Head of caudate nucleus (tissue), 42 donors: Measurements from ENCODE around the gene KLHL35.
A peak's percentile ranks its signal among the peaks of the same experiment; 100 is the strongest.

ENCODE experiments used
- DNase-seq, 42 donors: peaks; one replicate each; pipeline versions ENCODE4 v3.0.0 to v3.0.0-alpha.2; 2020 to 2021; ENCODE audit warnings: mixed read lengths in 7 of 42
- intact Hi-C: fragments of 100-400 bp; cut with DNase I; formaldehyde crosslinking; loops from one replicate; pipeline ENCODE4 v1.15.0; 2022

Gene KLHL35

DNA sequence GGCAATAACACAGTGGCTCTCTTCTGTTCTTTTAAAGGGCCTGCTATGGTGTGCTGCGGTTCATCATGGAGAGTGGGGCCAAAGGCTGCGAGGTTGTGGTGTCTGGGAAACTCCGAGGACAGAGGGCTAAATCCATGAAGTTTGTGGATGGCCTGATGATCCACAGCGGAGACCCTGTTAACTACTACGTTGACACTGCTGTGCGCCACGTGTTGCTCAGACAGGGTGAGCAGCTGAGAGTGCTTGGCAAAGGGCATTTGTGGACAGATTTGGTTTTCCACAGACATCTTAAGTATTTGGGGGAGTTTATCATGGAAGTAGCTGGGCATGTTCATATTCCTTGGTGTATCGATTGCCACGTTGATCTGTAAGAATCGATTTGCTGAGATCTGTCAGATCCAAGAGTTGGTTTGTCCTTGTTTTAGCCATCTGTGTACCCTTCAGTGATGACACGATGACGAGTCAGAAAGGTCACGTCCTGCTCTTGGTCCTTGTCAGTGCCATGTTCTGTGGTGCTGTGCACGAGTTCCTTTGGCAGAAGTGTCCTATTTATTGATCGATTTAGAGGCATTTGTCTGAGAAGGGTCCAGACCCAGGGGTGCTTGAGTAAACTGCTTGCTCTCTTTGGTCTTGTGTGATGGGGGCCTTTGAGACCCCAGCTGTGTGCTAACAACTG lies 28.9 kb downstream of the KLHL35 start:
- no peak for DNase-seq
- intact Hi-C loops: no loop called here

DNA sequence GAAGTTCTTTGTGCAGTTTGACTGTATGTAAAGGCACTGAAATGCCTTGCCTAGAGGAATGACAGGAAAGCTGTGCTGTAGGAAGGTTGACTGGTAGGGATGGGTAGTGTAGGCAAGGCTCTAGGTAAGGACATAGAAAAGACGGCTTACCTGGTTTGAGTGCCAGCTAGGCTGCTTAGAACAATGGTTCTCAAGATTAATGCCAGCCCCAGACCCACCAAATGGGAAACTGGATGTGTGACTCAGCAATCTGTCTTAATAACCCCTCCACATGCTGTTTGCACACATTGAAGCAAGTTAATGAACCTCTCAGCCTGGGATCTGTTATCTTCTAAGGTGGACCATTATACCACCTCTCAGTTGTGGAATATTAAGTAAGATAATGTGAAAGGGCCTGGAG lies 30.0 kb downstream of the KLHL35 start:
- intact Hi-C loops: no loop called here
- DNase-seq: no peak

DNA sequence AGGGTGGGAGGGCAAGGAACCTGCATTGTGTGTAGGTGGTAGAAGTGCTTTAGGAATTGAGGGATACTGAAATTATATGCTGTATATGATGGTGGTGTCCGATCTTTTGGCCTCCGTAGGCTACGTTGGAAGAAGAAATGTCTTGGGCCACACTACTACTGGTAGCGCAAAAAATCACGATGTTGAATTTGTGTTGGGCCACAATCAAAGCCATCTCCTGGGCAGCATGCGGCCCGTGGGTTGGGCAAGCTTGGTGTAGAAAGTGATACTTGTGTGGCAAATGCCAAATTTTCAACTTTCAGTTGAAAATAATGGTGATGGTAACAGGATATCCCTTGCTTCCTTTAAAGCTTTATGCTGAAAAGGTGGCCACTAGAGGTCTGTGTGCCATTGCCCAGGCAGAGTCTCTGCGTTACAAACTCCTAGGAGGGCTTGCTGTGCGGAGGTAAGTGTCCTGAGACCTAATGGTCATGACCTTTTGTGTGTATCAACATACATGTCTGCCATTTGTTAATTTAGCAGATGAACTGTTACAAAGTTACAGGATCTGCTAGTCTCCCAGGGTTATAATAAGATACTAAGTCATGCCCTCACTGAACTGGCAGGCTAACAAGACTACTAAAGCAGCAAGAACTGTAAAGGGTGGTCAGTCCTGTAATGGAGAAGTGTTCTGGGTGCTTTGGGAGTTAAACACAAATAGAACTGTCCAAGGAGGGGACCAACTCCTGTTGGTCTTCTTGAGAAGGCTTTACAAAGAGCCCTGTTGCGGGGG lies 30.8 kb downstream of the KLHL35 start:
- intact Hi-C loops: no loop called here

GRCh38 chr11:75400146-75400865 lies 32.7 kb downstream of the KLHL35 start:
- DNase-seq: no peak
- intact Hi-C loops: no loop called here

More for the DNA sequence above, 30.8 kb downstream of the KLHL35 start:
- DNase-seq: no peak

DNA sequence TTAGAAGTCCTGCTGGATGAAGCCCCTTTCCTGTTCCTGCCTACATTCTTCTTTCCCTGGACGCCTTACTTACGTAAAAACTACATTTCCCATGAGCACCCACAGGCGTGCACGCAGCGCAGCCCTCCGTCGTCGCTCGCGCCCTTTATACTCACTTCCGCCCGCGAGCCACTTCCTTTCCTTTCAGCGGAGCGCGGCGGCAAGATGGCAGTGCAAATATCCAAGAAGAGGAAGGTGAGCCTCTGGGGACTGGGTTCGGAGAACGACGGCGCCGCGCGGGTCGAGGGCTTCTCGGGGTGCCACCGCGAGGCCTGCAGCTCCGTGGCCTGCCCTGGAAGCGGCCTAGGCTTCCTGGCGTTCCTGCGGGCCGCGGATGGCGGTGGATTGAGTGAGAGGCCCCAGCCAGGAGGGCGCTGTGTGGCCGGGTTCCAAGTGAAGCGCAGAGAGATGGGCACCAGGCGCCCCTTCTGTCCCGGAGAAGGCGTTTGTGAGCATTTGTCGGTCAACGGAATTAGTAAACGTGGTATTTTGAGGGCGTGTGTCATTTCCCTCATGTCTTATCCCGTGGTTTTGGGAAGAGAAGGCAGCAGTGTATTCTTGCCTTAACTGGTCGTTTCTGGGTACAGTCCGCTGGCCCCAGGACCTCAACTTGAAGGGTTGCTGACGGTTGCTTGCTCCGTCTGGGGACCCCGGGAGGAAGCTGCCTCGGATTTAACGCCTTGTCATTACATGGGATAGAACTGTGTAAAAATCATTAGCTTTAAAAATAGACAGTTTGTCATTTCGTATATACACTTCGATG lies 33.5 kb downstream of the KLHL35 start, which contains the start of gene RPS3:
Gene RPS3, plus strand, starts transcription at position 175 of the 802 bp plus-strand sequence. Its CDS starts 30 bp downstream, at position 205.
- peak; percentile 88 to 97 (median 94) for DNase-seq
- intact Hi-C loops: no loop called here

GRCh38 chr11:75398906-75399305 lies 34.1 kb downstream of the KLHL35 start:
- intact Hi-C loops: no loop called here

DNA sequence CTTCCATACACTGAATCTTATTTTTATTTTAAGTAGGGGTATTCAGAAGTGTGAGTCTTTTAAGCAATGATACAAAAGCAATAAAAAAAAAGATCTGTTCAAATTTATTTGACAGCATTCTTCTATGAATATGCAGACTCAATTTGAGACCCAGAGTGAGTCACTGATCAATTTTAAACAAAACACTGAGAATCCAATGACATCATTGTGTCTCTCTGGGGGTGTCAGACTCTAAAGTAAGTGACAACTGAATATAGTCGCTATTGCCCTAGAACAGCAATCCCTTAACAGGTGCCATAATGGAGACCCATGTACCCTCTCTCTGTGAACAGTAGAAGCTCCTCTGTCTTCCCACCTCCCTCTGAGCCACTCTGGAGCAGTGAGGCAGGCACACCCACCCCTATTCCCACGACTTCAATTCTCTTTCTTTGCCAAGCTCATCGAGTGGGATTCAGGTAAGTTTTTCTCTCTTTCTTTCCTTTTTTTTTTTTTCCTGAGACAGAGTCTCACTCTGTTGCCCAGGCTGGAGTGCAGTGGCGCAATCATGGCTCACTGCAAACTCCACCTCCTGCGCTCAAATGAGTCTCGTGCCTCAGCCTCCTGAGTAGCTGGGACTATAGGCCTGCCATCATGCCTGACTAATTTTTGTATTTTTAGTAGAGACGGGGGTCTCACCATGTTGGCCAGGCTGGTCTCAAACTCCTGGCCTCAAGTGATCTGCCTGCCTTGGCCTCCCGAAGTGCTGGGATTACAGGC lies 38.7 kb downstream of the KLHL35 start:
- DNase-seq: peak in 26 of 42 donors; percentile 12 to 76 (median 37)
- intact Hi-C loops: no loop called here

More at GRCh38 chr11:75398906-75399305, 34.1 kb downstream of the KLHL35 start:
- no peak for DNase-seq

DNA sequence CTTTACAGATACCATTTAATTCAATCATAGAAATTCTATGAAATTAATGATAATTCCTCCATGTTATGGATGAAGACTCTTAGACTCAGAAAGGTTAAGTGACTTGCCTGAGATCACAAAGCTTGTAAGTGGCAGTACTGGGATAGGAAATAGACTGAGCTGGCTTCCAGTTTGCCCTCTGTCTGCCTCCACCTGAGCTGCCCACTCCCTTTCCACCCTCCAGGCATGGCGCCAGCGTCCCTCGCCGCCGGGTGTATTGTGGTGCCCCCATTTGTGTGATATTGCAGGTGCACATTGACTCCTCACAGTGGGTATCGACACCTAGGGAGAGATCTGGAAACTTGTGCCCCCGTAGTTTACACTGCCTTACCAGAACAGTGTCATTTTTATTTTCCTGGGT lies 43.1 kb downstream of the KLHL35 start:
- intact Hi-C loops: loop anchor here (2.0 kb wide), 1 partner anchor 141 kb away; no protein-coding TSS in a partner anchor
- DNase-seq: no peak

DNA sequence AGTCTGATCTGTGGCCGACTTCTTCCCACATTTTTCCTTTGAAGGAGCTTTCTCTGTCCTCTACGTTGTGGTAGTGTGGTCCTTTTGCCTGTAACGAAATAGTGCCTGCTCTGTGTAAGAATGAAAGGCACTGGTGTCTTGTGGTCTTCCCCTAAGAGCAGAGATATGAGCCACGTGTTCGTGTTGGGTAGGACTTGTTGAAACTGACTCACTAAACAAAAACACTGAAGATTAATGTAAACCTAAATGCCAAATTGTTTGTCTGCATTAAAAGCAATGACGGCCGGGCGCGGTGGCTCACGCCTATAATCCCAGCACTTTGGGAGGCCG lies 43.8 kb downstream of the KLHL35 start:
- intact Hi-C loops: loop anchor here (2.0 kb wide), 1 partner anchor 142 kb away; no protein-coding TSS in a partner anchor

GRCh38 chr11:75388386-75389275 lies 44.4 kb downstream of the KLHL35 start:
- intact Hi-C loops: loop anchor here (2.0 kb wide), 1 partner anchor 142 kb away; no protein-coding TSS in a partner anchor
- peak in 41 of 42 donors; percentile 12 to 88 (median 71) for DNase-seq

More for the DNA sequence above, 43.8 kb downstream of the KLHL35 start:
- no peak for DNase-seq

DNA sequence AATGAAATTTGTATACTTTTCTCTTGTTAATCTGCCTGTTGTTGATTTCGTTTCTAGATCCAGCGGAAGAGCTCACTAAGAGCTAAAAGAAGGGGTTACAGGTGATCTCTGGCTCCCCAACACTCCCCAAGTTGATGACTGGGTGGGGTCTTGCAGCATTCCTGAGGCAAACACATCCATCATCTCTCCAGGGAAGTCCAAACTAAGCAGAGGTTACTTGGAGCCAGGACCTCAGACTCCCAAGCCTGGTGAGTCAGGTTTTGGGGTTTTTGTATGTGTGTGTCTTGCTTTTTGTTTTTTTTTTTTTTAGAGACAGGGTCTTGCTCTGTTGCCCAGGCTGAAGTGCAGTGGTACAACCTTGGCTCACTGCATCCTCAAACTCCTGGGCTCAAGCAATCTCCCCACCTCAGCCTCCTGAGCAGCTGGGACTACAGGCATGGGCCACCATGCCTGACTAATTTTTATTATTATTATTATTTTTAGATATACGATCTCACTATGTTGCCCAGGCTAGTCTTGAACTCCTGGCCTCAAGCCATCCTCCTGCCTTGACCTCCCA lies 45.2 kb downstream of the KLHL35 start:
- intact Hi-C loops: loop anchor here (2.0 kb wide), 1 partner anchor 143 kb away; no protein-coding TSS in a partner anchor
- no peak for DNase-seq

DNA sequence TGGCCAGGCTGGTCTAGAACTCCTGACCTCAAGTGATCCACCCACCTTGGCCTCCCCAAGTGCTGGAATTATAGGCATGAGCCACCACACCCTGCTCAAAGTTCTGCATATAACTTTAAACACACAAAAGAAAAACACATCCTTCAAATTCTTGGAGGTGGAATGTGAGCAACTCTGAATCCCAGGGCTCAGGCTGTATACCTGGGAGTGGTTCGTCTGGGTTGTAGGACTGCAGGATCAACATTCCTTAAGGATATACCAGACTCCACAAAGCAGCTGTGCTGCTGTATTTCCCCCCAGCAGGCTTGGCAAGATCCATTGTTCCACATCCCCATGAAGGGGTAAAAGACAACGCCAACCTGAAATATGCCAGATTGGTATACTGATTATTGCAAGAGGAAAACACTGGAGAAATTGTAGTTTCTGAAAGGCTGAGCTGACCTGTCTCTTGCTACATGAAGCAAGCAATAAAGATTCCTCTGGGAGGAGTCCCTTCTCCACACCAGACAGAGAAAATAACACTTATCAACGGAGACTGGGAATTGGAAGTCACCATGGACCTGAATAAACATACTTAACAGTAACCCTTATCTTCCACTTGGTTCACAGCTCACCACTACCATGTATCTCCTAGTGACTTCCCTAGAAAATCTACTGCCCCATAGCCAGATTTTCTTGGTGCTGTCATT lies 45.9 kb downstream of the KLHL35 start:
- intact Hi-C loops: no loop called here
- no peak for DNase-seq

- intact Hi-C loops: loop anchor here (2.0 kb wide), 2 partner anchors 56 to 104 kb away; no protein-coding TSS in a partner anchor
- peak; percentile 70 to 94 (median 86) for DNase-seq
Measured at GRCh38 chr11:75384438-75385080, 48.4 kb downstream of the KLHL35 start.

DNA sequence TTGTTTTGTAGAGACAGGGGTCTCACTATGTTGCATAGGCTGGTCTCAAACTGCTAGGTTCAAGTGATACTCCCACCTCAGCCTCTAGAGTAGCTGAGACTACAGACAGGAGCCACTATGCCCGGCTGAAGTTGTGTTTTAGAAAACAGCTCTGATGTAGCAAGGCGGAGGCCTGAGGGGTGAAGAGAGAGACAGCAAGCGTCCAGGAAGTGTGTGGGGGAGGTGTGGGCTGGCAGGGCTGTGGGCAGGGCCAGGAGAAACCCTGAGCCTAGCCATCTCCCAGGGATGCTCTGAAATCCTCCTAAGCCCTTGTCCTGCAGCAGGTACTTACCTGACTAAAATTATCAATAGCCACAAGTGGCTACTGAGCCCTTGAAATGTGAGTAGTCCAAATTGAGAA lies 49.8 kb downstream of the KLHL35 start:
- DNase-seq: no peak

GRCh38 chr11:75380716-75381420 lies 52.1 kb downstream of the KLHL35 start:
- intact Hi-C loops: no loop called here
- DNase-seq: peak in 7 of 42 donors; percentile 8 to 43 (median 15)

More for the DNA sequence above, 49.8 kb downstream of the KLHL35 start:
- intact Hi-C loops: no loop called here
